ENCODE measurements around the gene SNRNP35.

DNA sequence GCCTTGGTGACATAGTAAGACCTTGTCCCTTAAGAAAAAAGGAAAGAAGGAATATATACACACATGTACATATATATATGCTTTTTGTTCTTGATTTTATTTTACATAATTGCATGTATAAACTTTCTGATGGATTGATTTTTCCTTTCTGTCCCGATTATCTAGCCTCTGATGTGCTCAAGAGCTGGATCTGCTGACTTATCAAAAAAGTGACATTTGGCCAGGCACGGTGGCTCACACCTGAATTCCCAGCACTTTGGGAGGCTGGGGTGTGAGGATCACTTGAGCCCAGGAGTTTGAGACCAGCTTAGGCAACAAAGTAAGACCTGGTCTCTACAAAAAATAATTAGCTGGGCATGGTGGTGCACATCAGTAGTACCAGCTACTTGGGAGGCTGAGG, 12.0 kb downstream of the SNRNP35 start:
- TF ChIP-seq, protein P1, sequence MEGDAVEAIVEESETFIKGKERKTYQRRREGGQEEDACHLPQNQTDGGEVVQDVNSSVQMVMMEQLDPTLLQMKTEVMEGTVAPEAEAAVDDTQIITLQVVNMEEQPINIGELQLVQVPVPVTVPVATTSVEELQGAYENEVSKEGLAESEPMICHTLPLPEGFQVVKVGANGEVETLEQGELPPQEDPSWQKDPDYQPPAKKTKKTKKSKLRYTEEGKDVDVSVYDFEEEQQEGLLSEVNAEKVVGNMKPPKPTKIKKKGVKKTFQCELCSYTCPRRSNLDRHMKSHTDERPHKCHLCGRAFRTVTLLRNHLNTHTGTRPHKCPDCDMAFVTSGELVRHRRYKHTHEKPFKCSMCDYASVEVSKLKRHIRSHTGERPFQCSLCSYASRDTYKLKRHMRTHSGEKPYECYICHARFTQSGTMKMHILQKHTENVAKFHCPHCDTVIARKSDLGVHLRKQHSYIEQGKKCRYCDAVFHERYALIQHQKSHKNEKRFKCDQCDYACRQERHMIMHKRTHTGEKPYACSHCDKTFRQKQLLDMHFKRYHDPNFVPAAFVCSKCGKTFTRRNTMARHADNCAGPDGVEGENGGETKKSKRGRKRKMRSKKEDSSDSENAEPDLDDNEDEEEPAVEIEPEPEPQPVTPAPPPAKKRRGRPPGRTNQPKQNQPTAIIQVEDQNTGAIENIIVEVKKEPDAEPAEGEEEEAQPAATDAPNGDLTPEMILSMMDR (IDR thresholded peaks at IDR 0.05) = no peak
- TF ChIP-seq POLR2A (IDR thresholded peaks at IDR 0.05) = no peak
- no peak for TF ChIP-seq POLR2AphosphoS5 (IDR thresholded peaks at IDR 0.05; ENCODE audit: insufficient read depth in 1 of 2, low read depth in 1 of 2)

All from vagina (tissue), 2 donors.